ENCODE data around the gene SLC6A2. TPM values are rescaled to one million over a fixed set of nuclear protein-coding genes. Genes with fewer than 3 reads are reported as not detected.

SLC6A2 gene
- total RNA-seq, 2 experiments from 2014 or later, result not detected

- Mint-ChIP-seq H3K4me1 (ENCODE audit: low read depth) (no peaks in the 10 kb centered on the region), H3K27ac (no peak overlapping the region), H3K9me3 (ENCODE audit: insufficient read depth) (no peaks in the 10 kb centered on the region), H3K4me3 (no peak overlapping the region), H3K36me3 (ENCODE audit: low read depth) (no peaks in the 10 kb centered on the region), H3K27me3 (ENCODE audit: low read depth) (no peaks in the 10 kb centered on the region)
- POLR2A ChIA-PET, result no interaction called here
- CTCF ChIA-PET, result no interaction called here
- DNase-seq (no peak), ATAC-seq (no peak)
Observed at GRCh38 chr16:55665511-55665910, 9.7 kb downstream of the SLC6A2 start.

GRCh38 chr16:55666012-55666411 is 10.2 kb downstream of the SLC6A2 start:
- no peak overlapping the region for H3K4me3 Mint-ChIP-seq
- H3K27ac Mint-ChIP-seq, result no peak overlapping the region
- no peaks in the 10 kb centered on the region for H3K27me3 Mint-ChIP-seq (ENCODE audit: low read depth)
- DNase-seq, result no peak
- POLR2A ChIA-PET, result no interaction called here
- ATAC-seq, result no peak
- H3K9me3 Mint-ChIP-seq (ENCODE audit: insufficient read depth), result no peaks in the 10 kb centered on the region
- CTCF ChIA-PET, result no interaction called here
- no peaks in the 10 kb centered on the region for H3K36me3 Mint-ChIP-seq (ENCODE audit: low read depth)
- H3K4me1 Mint-ChIP-seq (ENCODE audit: low read depth), result no peaks in the 10 kb centered on the region

GRCh38 chr16:55667753-55668152 is 12.0 kb downstream of the SLC6A2 start:
- POLR2A ChIA-PET, result no interaction called here

GRCh38 chr16:55668340-55669281 is 12.8 kb downstream of the SLC6A2 start:
- no peak for DNase-seq
- Mint-ChIP-seq H3K4me3 (no peak overlapping the region), H3K27ac (no peak overlapping the region), H3K9me3 (ENCODE audit: insufficient read depth) (no peaks in the 10 kb centered on the region), H3K27me3 (ENCODE audit: low read depth) (no peaks in the 10 kb centered on the region), H3K36me3 (ENCODE audit: low read depth) (no peaks in the 10 kb centered on the region), H3K4me1 (ENCODE audit: low read depth) (no peaks in the 10 kb centered on the region)
- POLR2A ChIA-PET, result no interaction called here
- ATAC-seq, result no peak
- CTCF ChIA-PET, result interaction anchor here (1.0 to 1.3 kb wide), 2 partner anchors 36 to 204 kb away, joined by 3 read pairs; no protein-coding TSS in a partner anchor

More at GRCh38 chr16:55667753-55668152, 12.0 kb downstream of the SLC6A2 start:
- DNase-seq, result no peak
- Mint-ChIP-seq H3K36me3 (ENCODE audit: low read depth) (no peaks in the 10 kb centered on the region), H3K9me3 (ENCODE audit: insufficient read depth) (no peaks in the 10 kb centered on the region), H3K27ac (no peak overlapping the region), H3K27me3 (ENCODE audit: low read depth) (no peaks in the 10 kb centered on the region), H3K4me3 (no peak overlapping the region), H3K4me1 (ENCODE audit: low read depth) (no peaks in the 10 kb centered on the region)
- no peak for ATAC-seq
- CTCF ChIA-PET, result interaction anchor here (1.0 to 1.3 kb wide), 2 partner anchors 37 to 203 kb away, joined by 3 read pairs; no protein-coding TSS in a partner anchor

GRCh38 chr16:55671206-55671973 is 15.6 kb downstream of the SLC6A2 start:
- DNase-seq (no peak), ATAC-seq (no peak)
- Mint-ChIP-seq H3K36me3 (ENCODE audit: low read depth) (no peaks in the 10 kb centered on the region), H3K27me3 (ENCODE audit: low read depth) (no peaks in the 10 kb centered on the region), H3K4me3 (no peak overlapping the region), H3K27ac (no peak overlapping the region), H3K9me3 (ENCODE audit: insufficient read depth) (no peaks in the 10 kb centered on the region), H3K4me1 (ENCODE audit: low read depth) (no peaks in the 10 kb centered on the region)
- ChIA-PET POLR2A (no interaction called here), CTCF (no interaction called here)

- no peaks in the 10 kb centered on the region for H3K9me3 Mint-ChIP-seq (ENCODE audit: insufficient read depth)
- ATAC-seq, result no peak
Observed at GRCh38 chr16:55671974-55672280, 16.1 kb downstream of the SLC6A2 start.

GRCh38 chr16:55672471-55672870 is 16.7 kb downstream of the SLC6A2 start:
- Mint-ChIP-seq H3K27ac (no peak overlapping the region), H3K4me3 (no peak overlapping the region), H3K27me3 (ENCODE audit: low read depth) (no peaks in the 10 kb centered on the region), H3K4me1 (ENCODE audit: low read depth) (no peaks in the 10 kb centered on the region), H3K9me3 (ENCODE audit: insufficient read depth) (no peaks in the 10 kb centered on the region), H3K36me3 (ENCODE audit: low read depth) (no peaks in the 10 kb centered on the region)
- POLR2A ChIA-PET, result no interaction called here
- CTCF ChIA-PET, result no interaction called here
- ATAC-seq (no peak), DNase-seq (no peak)

More at GRCh38 chr16:55671974-55672280, 16.1 kb downstream of the SLC6A2 start:
- Mint-ChIP-seq H3K4me3 (no peak overlapping the region), H3K27ac (no peak overlapping the region), H3K4me1 (ENCODE audit: low read depth) (no peaks in the 10 kb centered on the region), H3K36me3 (ENCODE audit: low read depth) (no peaks in the 10 kb centered on the region), H3K27me3 (ENCODE audit: low read depth) (no peaks in the 10 kb centered on the region)
- ChIA-PET CTCF (no interaction called here), POLR2A (no interaction called here)
- DNase-seq, result no peak

- ChIA-PET POLR2A (no interaction called here), CTCF (no interaction called here)
- Mint-ChIP-seq H3K36me3 (ENCODE audit: low read depth) (no peaks in the 10 kb centered on the region), H3K9me3 (ENCODE audit: insufficient read depth) (no peaks in the 10 kb centered on the region), H3K4me3 (no peak overlapping the region), H3K27me3 (ENCODE audit: low read depth) (no peaks in the 10 kb centered on the region), H3K4me1 (ENCODE audit: low read depth) (no peaks in the 10 kb centered on the region), H3K27ac (no peak overlapping the region)
- ATAC-seq (no peak), DNase-seq (no peak)
Observed at GRCh38 chr16:55678161-55678821, 22.5 kb downstream of the SLC6A2 start.

GRCh38 chr16:55682086-55682485 is 26.3 kb downstream of the SLC6A2 start:
- no peak overlapping the region for H3K27ac Mint-ChIP-seq
- H3K9me3 Mint-ChIP-seq (ENCODE audit: insufficient read depth), result no peaks in the 10 kb centered on the region
- DNase-seq (no peak), ATAC-seq (no peak)
- ChIA-PET POLR2A (no interaction called here), CTCF (interaction anchor here (1.2 kb wide), 1 partner anchor 217 kb away, joined by 4 read pairs; no protein-coding TSS in a partner anchor)
- H3K4me3 Mint-ChIP-seq, result no peak overlapping the region
- H3K27me3 Mint-ChIP-seq (ENCODE audit: low read depth), result no peaks in the 10 kb centered on the region
- H3K4me1 Mint-ChIP-seq (ENCODE audit: low read depth), result no peaks in the 10 kb centered on the region
- H3K36me3 Mint-ChIP-seq (ENCODE audit: low read depth), result no peaks in the 10 kb centered on the region

- ATAC-seq, result no peak
- H3K4me1 Mint-ChIP-seq (ENCODE audit: low read depth), result no peaks in the 10 kb centered on the region
- H3K36me3 Mint-ChIP-seq (ENCODE audit: low read depth), result no peaks in the 10 kb centered on the region
- ChIA-PET CTCF (no interaction called here), POLR2A (no interaction called here)
- H3K27ac Mint-ChIP-seq, result no peak overlapping the region
- H3K4me3 Mint-ChIP-seq, result no peak overlapping the region
- no peaks in the 10 kb centered on the region for H3K27me3 Mint-ChIP-seq (ENCODE audit: low read depth)
- DNase-seq, result no peak
- no peaks in the 10 kb centered on the region for H3K9me3 Mint-ChIP-seq (ENCODE audit: insufficient read depth)
Observed at GRCh38 chr16:55685973-55686372, 30.2 kb downstream of the SLC6A2 start.

- no peaks in the 10 kb centered on the region for H3K9me3 Mint-ChIP-seq (ENCODE audit: insufficient read depth)
- ChIA-PET POLR2A (no interaction called here), CTCF (no interaction called here)
- no peaks in the 10 kb centered on the region for H3K4me1 Mint-ChIP-seq (ENCODE audit: low read depth)
- H3K4me3 Mint-ChIP-seq, result no peak overlapping the region
- H3K27ac Mint-ChIP-seq, result no peak overlapping the region
- no peaks in the 10 kb centered on the region for H3K36me3 Mint-ChIP-seq (ENCODE audit: low read depth)
- H3K27me3 Mint-ChIP-seq (ENCODE audit: low read depth), result no peaks in the 10 kb centered on the region
- DNase-seq (no peak), ATAC-seq (no peak)
Observed at GRCh38 chr16:55686671-55687070, 30.9 kb downstream of the SLC6A2 start.

GRCh38 chr16:55687802-55688201 is 32.0 kb downstream of the SLC6A2 start:
- no peaks in the 10 kb centered on the region for H3K4me1 Mint-ChIP-seq (ENCODE audit: low read depth)
- POLR2A ChIA-PET, result no interaction called here
- CTCF ChIA-PET, result interaction anchor here (1.1 to 1.2 kb wide), 2 partner anchors 14 to 223 kb away, joined by 3 read pairs; no protein-coding TSS in a partner anchor
- no peak overlapping the region for H3K4me3 Mint-ChIP-seq
- no peaks in the 10 kb centered on the region for H3K36me3 Mint-ChIP-seq (ENCODE audit: low read depth)
- no peaks in the 10 kb centered on the region for H3K9me3 Mint-ChIP-seq (ENCODE audit: insufficient read depth)
- ATAC-seq (no peak), DNase-seq (no peak)
- no peak overlapping the region for H3K27ac Mint-ChIP-seq
- no peaks in the 10 kb centered on the region for H3K27me3 Mint-ChIP-seq (ENCODE audit: low read depth)
